WI38 (cell line): ENCODE measurements around the gene FAT4.

Experiments
- H3K4me3 ChIP-seq: 2 replicates; pipeline ENCODE4 v1.5.1; 2011; ENCODE audit warnings: low read depth, mild to moderate bottlenecking, control low read depth, low read length
- TF ChIP-seq, protein P1 (sequence below): IDR thresholded peaks from 2 replicates; pipeline ENCODE4 v1.5.1; 2012; ENCODE audit warnings: low read depth, mild to moderate bottlenecking, control low read depth, low read length

FAT4 gene

DNA sequence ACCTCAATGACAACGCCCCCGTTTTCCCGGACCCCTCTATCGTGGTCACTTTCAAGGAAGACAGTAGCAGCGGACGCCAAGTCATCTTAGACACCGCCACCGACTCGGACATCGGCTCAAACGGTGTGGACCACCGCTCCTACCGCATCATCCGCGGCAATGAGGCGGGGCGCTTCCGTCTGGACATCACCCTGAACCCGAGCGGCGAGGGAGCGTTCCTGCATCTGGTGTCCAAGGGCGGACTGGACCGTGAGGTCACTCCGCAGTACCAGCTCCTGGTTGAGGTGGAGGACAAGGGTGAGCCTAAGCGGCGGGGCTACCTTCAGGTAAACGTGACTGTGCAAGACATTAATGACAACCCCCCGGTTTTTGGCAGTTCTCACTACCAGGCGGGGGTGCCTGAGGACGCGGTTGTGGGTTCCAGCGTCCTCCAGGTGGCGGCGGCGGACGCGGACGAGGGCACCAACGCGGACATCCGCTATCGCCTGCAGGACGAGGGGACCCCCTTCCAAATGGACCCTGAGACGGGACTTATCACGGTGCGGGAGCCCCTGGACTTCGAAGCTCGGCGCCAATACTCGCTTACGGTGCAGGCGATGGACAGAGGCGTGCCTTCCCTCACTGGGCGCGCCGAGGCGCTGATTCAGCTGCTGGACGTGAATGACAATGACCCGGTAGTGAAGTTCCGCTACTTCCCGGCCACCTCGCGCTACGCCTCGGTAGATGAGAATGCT is 2.2 kb downstream of the FAT4 start:
- peak overlapping the region; percentile 91 for H3K4me3 ChIP-seq
- TF ChIP-seq, protein P1, sequence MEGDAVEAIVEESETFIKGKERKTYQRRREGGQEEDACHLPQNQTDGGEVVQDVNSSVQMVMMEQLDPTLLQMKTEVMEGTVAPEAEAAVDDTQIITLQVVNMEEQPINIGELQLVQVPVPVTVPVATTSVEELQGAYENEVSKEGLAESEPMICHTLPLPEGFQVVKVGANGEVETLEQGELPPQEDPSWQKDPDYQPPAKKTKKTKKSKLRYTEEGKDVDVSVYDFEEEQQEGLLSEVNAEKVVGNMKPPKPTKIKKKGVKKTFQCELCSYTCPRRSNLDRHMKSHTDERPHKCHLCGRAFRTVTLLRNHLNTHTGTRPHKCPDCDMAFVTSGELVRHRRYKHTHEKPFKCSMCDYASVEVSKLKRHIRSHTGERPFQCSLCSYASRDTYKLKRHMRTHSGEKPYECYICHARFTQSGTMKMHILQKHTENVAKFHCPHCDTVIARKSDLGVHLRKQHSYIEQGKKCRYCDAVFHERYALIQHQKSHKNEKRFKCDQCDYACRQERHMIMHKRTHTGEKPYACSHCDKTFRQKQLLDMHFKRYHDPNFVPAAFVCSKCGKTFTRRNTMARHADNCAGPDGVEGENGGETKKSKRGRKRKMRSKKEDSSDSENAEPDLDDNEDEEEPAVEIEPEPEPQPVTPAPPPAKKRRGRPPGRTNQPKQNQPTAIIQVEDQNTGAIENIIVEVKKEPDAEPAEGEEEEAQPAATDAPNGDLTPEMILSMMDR = peak; percentile 21; the same call in 1 of the 2 replicates

DNA sequence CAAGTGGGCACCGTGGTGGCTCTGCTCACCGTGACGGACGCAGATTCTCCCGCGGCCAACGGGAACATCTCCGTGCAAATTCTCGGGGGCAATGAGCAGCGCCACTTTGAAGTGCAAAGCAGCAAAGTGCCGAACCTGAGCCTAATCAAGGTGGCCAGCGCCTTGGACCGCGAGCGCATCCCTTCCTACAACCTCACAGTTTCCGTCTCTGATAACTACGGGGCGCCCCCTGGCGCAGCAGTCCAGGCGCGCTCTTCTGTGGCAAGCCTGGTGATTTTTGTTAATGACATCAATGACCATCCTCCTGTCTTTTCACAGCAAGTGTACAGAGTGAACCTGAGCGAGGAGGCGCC is 2.7 kb downstream of the FAT4 start:
- TF ChIP-seq, protein P1 = peak; percentile 67
- peak overlapping the region; percentile 91 for H3K4me3 ChIP-seq

DNA sequence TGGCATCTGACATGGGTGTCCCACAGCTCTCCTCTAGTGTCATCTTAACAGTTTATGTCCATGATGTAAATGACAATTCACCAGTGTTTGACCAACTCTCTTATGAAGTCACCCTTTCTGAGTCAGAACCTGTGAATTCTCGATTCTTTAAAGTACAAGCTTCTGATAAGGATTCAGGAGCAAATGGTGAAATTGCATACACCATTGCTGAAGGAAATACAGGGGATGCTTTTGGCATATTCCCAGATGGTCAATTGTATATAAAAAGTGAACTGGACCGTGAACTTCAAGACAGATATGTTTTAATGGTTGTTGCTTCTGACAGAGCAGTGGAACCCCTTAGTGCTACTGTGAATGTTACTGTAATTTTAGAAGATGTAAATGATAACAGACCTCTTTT is 4.6 kb downstream of the FAT4 start:
- H3K4me3 ChIP-seq = no peak overlapping the region
- TF ChIP-seq, protein P1 = no peak

DNA sequence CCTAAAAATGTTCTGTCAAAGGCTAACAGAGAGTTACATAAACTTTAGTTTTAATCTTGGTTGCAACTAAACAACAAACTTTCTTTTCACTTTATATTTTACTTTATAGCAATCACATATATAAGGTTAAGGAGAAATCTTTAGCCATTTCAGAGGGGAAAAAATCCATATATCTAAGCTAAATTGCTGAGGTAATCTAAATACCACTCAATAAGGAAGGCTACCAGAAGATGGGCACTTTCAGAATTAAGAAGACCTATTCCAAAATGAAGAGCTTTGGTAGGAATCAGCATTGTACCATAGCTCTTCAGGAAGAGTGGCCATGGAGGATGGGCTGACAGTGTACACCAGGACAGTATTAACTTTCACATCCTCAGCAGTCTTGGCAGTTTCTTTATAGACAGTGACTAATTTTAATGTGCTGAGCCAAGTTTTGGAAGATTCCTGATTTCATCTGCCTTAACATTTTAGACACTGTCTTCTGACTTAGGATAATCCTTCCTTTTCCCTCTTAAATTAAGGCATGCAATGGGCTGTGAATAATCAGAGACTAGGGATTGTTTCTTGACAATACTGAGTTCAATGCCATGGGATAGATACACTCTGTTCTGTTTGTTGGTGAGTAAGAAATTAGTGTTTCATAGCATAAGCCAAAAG is 7.1 kb downstream of the FAT4 start:
- TF ChIP-seq, protein P1 = no peak
- peak overlapping the region; percentile 49 for H3K4me3 ChIP-seq

DNA sequence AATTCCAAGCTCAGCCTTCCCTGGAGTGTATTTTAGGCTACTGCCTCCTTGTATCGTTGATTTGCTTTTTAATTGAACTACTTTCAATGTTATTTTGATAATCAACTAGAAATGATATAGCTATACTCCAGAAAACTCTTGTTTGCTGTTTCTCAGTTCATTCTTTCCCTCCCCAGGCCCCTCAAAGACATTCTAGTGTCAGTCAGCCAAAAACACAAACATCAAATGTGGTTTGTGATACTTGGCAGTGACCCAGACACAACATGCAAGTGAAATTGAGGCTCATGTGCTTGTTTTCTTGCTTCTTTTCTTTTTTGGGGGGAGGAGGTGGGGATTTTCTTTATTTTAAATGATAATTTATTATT is 7.6 kb downstream of the FAT4 start:
- H3K4me3 ChIP-seq = peak overlapping the region; percentile 49
- TF ChIP-seq, protein P1 = no peak

DNA sequence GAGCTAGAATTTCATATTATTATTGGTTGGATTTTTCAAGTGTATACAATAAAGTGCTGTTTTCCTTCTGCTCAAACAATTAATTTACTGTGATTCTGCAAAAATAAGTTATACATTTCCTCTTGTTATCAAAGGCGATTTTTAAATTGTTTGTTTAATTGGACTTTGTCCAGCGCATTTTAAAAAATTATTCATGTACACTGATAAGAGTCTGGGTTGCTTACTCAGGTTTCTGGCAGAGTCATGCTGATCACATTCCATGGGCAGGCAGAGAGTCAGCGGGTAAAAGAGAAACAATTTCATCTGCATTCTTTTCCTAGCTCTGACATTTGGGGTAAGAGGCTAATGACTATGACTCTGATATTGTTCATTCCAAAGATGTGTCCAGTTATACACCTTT is 8.9 kb downstream of the FAT4 start:
- TF ChIP-seq, protein P1 = no peak
- H3K4me3 ChIP-seq = peak overlapping the region; percentile 28

DNA sequence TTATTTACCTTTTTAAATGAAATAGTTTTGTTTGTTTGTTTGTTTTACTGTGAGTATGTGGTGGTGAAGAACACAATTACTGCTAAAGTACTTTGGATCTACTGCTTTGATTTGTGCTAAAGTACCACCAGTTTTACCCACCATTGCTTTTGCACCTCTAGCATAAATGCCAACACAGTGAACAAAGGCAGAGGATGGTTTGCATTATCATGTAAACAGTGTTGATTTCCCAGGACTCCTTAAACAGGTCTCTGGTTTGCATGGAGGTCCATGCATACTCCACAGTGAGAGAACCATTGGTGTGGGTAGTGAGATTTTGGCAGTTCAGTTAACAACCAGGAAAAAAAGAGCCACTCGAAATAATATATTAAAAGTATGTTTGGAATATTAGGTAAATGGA is 11.0 kb downstream of the FAT4 start:
- TF ChIP-seq, protein P1 = no peak
- H3K4me3 ChIP-seq = no peak overlapping the region
